SH-SY5Y (cell line): ENCODE measurements around the gene POU2F3.

Experiments
- GATA2 ChIP-seq: IDR thresholded peaks from 2 replicates; pipeline ENCODE4 v1.6.1; 2011; ENCODE audit warnings: mild to moderate bottlenecking, low read depth, low read length
- GATA3 ChIP-seq: IDR thresholded peaks from 2 replicates; pipeline ENCODE4 v1.6.1; 2011; ENCODE audit warnings: low read depth, mild to moderate bottlenecking, low read length, moderate library complexity

DNA sequence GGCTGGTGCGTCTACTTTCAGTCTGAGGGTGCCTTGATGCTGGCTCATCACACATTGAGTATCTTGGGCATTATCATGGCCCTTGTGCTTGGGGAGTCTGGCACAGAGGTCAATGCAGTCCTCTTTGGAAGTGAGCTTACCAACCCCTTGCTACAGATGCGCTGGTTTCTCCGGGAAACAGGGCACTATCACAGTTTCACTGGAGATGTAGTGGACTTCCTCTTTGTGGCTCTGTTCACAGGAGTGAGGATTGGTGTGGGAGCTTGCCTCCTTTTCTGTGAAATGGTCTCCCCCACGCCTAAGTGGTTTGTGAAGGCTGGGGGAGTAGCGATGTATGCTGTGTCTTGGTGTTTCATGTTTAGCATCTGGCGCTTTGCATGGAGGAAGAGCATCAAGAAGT is 90.1 kb downstream of the POU2F3 start:
- no peak for TF ChIP-seq GATA3
- TF ChIP-seq GATA2, result no peak
